ENCODE measurements around the gene SEC14L3. TPM values are rescaled to one million over a fixed set of nuclear protein-coding genes. Genes with fewer than 3 reads are reported as not detected.

The SEC14L3 gene
- total and polyA plus RNA-seq, 10 of the 15 experiments (the other 5 are each of a cell fraction or from before 2014, with no cell fraction given) = 0.03 TPM; not detected in 9

GRCh38 chr22:30424534-30425326, 47.1 kb downstream of the SEC14L3 start (continued):
- TF ChIP-seq CTCF (IDR thresholded peaks at IDR 0.05 in 2 of 3, conservative IDR thresholded peaks at IDR 0.05 in 1 of 3; ENCODE audit: control insufficient read depth in 2 of 3, extremely low read depth in 1 of 3, insufficient read depth in 1 of 3, low read depth in 3 of 3, low read length in 3 of 3) (peak in 1 of 3 experiments; percentile 15; a peak in 1 of 6 replicates), MYC (IDR thresholded peaks at IDR 0.05; ENCODE audit: insufficient read depth, insufficient read length, insufficient replicate concordance, low read length, severe bottlenecking) (no peak), KAT2A (conservative IDR thresholded peaks at IDR 0.05; ENCODE audit: control insufficient read depth, low read depth, low read length) (no peak), TAF1 (IDR thresholded peaks at IDR 0.05; ENCODE audit: borderline replicate concordance, low read depth, low read length) (no peak), ZBTB33 (IDR thresholded peaks at IDR 0.05) (no peak), BMI1 (IDR thresholded peaks at IDR 0.05; ENCODE audit: borderline replicate concordance) (no peak), RAD21 (IDR thresholded peaks at IDR 0.05; ENCODE audit: insufficient read depth, low read depth, low read length) (no peak), HDAC2 (IDR thresholded peaks at IDR 0.05) (no peak), GABPA (IDR thresholded peaks at IDR 0.05; ENCODE audit: low read depth) (no peak), E2F8 (IDR thresholded peaks at IDR 0.05; ENCODE audit: low read depth, partially characterized antibody) (no peak), IRF4 (IDR thresholded peaks at IDR 0.05; ENCODE audit: low read depth, low read length) (no peak), MTA3 (IDR thresholded peaks at IDR 0.05; ENCODE audit: borderline replicate concordance, low read length) (0 out of 2 replicates have a peak, but pooled peaks have one; percentile 58), ETV6 (conservative IDR thresholded peaks at IDR 0.05 in 1 of 2, IDR thresholded peaks at IDR 0.05 in 1 of 2; ENCODE audit: borderline replicate concordance in 1 of 2, low read depth in 1 of 2) (no peak), JUNB (IDR thresholded peaks at IDR 0.05) (no peak), NR2C2 (IDR thresholded peaks at IDR 0.05; ENCODE audit: borderline replicate concordance, control insufficient read depth, insufficient read length, low read depth) (no peak)

Data from GM12878 (cell line).